Ureter (tissue), 1 donor: ENCODE data around the gene GSG1L. TPM values are rescaled to one million over a fixed set of nuclear protein-coding genes. Genes with fewer than 3 reads are reported as not detected.

Experiments
- DNase-seq: peaks from one replicate; pipeline ENCODE4 v3.0.0-alpha.2; 2020; ENCODE audit warnings: low spot score
- total RNA-seq: library from RNA; stranded (reverse); gene quantifications from one replicate; pipeline ENCODE4 v1.2.4, GENCODE V29; 2023
- donor health status: DM: yes; HTN: yes; CAD: no.

The GSG1L gene
- total RNA-seq, 1 donor from 2014 or later, result 0.21 TPM

- DNase-seq, result no peak
Measured at GRCh38 chr16:28091656-28092055, 28.1 kb upstream of the GSG1L start.

GRCh38 chr16:28090646-28091377 is 27.3 kb upstream of the GSG1L start:
- no peak for DNase-seq

DNA sequence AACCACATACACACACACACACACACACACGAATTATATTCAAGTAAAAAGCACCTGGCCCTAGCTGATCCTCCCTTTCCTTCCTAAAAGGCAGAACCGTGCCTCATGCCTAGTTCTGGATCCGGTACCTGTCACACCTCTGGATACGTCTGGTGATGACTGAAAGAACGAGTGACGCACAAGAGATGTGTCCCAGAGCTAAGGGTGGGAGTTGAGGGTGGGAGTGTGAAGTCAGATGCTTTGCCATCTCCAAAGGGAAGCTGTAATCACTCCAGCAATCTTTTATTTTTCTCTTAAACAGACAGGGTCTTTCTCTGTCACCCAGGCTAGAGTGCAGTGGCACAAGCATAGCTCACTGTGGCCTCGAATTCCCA is 26.5 kb upstream of the GSG1L start:
- DNase-seq, result no peak

DNA sequence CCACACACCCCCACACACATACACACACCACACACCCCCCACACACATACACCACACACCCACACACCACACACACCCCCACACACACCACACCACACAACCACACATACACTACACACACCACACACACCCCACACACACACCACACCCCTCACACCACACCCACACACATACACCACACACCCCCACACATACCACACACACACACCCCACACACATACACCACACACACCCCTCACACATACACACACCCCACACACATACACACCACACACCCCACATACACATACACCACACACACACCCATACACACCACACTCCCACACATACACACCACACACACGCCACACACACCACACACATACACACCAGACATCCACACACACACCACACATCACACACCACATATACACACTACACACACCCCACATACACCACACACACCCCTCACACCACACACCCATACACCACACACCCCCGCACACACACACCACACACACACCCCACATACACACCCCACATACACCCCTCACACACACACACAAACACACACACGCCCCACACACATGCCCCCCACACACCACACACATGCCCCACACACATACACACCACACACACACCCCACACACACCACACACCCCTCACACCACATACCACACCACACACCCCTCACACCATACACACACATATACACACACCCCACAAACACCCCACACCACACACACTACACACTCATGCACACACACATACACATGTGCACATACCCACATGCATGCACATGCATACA is 25.9 kb upstream of the GSG1L start:
- DNase-seq, result no peak

- DNase-seq, result no peak
Measured at GRCh38 chr16:28087675-28088300, 24.3 kb upstream of the GSG1L start.

DNA sequence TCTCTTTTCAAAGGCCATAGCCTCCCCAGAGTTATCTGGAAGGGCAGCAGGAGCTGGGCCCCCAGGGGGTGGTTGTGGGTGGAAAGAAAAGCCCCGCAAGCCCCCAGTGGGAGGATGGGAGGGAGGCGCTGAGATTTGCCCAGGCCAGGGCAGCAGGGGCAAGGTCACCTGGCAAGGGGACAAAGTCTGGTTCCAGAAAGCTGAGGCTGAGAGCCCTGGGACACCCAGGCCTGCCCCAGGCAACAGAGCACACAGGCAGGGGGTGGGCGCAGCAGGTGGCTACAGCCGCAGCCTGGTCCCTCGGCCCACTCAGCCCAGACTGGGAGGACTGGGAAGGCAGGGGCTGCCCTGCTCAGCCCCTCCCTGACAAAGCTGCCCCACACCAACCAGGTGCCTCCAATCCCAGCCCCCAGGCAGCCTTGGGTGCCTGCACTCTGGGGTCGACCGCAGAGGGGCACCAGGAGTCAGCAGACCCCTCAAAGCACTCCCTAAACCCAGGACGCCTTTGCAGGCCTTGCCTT is 23.7 kb upstream of the GSG1L start:
- DNase-seq, result no peak

DNA sequence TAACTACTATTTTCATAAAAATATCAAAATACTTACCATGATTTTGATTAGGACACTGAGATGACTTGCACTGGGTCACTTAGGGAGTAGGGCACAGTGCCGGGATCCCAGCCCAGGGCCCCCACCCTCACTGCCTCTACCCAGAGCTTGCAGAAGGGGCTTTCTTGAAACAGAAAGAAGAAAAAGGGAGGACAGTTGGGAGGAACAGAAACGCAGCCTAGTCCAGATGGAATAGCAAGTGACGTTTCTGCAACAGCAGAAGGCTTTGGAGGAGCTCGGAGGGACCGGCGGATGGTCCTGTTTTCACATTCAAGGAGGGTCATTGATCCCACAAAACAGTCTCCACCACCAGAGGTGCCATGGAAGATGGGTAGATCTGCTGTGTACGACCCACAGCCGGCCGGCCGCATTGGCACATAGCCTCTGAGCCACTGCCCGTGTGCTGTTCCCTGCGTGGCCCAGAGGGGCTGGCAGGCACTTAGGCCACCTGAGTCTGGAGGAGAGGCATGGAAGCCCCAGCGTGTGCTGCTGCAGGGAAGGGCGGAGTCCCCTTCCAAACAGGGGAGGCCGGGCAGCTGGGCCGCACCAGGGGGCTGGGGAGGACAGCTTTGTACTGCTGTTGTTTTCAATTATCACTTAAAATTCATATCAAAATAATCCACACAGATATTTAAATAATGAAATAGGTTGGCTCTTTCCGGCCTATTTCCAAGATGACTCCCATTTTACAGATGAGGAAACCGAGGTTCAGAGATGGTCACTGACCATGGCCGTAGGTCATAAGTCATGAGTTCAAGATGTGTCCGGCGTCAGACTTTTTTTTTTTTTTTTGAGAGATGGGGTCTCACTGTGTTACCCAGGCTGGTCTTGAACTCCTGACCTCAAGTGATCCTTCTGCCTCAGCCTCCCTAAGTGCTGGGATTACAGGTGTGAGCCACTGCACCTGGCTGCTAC is 22.9 kb upstream of the GSG1L start:
- DNase-seq, result no peak

DNA sequence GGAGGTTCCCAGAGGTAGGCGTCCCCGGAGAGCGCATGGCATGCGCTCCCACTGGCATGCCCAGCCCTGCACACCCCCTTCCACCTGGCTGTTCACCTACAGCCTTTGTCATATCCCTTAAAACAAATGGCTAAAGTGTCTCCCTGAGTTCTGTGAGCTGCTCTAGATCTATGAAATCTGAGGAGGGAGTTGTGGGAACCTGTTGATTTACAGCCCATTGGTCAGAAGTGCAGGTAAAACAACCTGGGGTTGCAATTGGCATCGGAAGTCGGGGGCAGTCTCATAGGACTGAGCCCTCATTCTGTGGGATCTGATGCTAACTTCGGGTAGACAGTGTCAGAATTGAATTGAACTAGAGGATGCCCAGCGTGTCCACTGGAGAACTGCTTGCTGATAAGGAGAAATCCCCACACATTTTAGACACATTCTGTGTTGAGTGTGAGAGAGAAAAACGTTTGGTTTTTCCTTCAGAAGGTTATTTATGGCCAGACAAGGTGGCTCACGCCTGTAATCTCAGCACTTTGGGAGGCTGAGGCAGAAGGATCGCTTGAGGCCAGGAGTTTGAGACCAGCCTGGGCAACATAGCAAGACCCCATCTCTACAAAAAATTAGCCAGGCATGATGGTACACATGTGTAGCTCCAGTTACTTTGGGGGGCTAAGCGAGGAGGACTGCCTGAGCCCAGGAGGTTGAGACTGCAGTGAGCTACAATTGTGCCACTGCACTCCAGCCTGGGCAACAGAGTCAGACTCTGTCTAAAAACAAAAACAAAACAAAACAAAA is 22.1 kb upstream of the GSG1L start:
- no peak for DNase-seq

DNA sequence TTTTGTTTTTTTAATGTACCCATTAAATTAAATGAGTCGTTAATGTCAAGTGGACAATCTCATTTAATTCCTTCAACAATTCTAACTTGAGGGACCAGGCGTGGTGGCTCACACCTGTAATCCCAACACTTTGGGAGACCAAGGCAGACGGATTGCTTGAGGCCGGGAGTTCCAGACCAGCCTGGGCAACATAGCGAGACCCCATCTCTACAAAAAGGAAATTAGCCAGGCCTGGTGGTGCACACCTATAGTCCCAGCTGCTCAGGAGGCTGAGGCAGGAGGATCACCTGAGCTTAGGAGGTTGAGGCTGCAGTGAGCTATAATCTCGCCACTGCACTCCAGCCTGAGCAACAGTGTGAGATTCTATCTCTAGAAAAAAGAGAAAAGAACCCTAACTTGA is 20.7 kb upstream of the GSG1L start:
- DNase-seq, result no peak

- DNase-seq, result peak; percentile 65
Measured at GRCh38 chr16:28082624-28083023, 19.1 kb upstream of the GSG1L start.

GRCh38 chr16:28081391-28081968 is 18.0 kb upstream of the GSG1L start:
- no peak for DNase-seq

DNA sequence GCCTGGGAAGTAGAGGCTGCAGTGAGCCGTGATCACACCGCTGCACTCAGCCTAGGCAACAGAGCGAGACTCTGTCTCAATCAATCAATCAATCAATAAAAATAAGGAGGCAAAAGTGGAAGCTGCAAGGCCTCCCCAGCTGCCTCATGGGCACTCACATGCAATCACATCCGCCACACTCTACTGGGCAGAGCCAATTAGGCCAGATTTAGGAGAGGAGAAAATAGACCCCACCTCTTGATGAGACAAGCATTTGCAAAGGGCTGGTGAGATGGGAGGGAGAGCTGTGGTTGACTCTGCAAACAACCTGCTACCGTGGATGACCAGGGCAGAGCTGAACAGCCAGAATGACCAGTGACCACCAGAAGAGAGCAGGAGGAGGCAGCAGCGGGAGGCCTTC is 14.7 kb upstream of the GSG1L start:
- no peak for DNase-seq

DNA sequence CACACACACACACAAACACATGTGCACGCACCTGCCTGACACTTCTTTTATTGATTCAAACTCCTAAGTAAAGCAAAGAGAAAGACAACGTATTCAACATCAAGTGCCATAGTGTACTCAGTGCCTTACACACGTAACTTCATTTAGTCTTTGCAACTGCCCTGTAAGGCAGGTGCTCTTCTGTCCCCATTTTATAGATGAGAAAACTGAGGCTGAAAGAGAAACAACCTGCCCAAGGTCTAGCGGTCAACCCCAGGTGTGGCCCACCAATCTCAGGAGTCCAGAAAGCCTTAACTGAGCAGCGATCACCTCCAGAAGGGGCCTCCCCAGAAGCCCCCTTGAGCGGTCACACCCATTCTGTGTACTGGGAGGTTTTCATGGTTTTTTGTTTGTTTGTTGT is 10.3 kb upstream of the GSG1L start:
- no peak for DNase-seq

DNA sequence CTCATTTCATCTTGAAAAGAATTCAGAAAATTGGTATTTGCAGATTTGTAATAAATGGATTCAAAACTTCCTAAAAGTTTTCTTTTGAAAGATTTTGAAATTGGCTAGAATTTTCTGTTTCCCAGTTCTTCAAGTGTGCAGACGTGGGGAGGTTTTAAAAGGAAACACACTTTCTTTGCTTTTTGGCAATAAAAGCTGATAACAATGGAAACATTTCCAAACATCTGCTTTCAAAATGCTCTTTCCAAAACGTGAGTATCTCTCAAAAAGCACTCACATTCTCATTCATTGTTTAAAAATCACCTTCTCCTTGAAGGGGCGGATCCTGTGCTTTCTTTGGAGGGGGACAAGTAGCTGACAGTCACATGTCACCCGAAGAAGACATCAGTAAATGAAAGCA is 8.6 kb upstream of the GSG1L start:
- DNase-seq, result no peak

DNA sequence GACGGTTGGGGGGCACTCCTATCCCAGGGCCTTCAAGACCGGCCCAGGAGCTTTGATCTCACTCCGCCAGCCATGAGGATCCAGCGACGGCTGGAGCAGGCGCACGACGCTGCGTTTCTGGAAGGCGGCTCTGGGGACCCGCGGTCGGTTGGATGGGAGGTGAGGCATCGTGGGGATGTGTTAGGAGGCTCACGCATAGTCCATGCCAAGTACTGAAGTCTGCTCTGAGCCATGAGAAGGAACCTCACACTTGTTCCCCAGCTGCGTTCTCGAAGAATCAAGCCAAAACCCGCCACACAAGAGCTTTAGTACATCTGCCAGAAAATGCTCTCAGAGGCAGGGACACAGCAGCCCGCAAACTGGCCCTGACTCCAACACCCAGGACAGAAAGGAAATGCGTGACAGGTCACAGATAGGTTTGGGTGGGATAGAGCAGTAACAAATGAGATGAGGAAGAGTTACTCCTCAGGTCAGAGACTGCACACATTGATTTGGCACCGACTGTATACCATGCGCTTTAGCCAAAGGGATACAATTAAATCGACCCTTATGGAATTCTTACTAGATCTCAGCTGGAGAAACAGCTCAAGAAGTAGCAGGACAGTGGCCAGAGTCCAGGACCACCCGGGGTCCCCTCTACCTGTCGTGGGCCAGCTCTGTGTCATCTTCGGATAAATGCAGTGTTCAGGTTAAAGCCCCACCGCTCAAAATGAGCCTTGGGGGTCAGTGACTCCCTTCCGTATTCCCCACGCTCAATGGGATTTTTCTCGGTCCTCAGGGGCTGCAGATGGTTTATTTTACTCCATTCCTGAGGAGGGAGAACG is 6.7 kb upstream of the GSG1L start:
- DNase-seq, result no peak

DNA sequence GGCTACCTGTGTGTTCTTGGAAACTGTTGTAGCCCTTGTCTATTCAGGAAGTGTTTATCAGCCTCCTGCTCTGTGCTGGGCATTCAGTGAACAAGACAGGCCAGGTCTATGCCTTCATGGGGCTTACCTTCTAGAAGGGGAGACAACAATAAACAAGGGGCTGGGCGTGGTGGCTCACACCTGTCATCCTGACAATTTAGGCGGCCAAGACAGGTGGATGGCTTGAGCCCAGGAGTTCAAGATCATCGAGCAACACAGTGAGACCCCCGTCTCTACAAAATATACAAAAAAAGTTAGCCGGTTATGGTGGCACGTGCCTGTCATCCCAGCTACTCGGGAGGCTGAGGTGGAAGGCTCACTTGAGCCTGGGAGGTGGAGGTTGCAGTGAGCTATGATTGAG is 5.5 kb upstream of the GSG1L start:
- no peak for DNase-seq

GRCh38 chr16:28067604-28068379 is 4.3 kb upstream of the GSG1L start:
- no peak for DNase-seq

DNA sequence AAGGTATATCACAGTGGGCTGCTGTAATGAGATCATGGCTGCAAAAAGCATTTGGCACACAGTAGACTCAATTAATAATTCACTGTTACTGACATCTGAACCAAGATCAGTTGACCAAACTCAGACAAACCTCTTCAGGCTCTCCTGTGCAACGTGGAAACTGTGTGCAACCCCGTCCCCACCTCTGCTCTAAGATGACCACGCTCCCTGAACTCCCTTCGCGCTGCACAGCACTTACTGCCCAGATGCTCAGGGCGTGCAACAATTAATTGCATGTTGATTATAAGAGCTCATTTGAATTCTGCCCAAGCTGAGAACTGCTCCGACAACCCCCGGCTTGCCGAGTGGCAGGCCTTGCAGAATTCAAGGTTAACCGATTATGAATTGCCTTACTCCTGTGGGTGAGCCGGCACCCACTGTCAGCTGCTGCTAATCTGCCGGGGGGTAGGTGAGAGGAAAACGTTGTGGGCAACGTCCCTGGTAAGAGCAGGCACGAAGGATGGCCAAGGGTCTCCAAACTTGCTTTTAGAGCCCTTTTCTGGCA is 1.3 kb upstream of the GSG1L start:
- DNase-seq, result no peak
